Measurements from ENCODE around the gene EHD4.

- TF ChIP-seq SUZ12 (IDR thresholded peaks at IDR 0.05; ENCODE audit: extremely low read depth, insufficient read depth, insufficient read length) (no peak), YY1 (IDR thresholded peaks at IDR 0.05; ENCODE audit: insufficient read depth, insufficient read length) (no peak), ZNF274 (IDR thresholded peaks at IDR 0.05; ENCODE audit: low read depth, low read length) (no peak)
Measured at GRCh38 chr15:41894791-41895463, 77.4 kb downstream of the EHD4 start.
